UCSD-AML1 (cell line): ENCODE measurements around the gene GPR171.

ENCODE experiments used
- DNase-seq: peaks from one replicate; lab custom pipeline; 2025; ENCODE audit not compliant: unreplicated experiment; lab: John Stamatoyannopoulos, UW

Gene GPR171

DNA sequence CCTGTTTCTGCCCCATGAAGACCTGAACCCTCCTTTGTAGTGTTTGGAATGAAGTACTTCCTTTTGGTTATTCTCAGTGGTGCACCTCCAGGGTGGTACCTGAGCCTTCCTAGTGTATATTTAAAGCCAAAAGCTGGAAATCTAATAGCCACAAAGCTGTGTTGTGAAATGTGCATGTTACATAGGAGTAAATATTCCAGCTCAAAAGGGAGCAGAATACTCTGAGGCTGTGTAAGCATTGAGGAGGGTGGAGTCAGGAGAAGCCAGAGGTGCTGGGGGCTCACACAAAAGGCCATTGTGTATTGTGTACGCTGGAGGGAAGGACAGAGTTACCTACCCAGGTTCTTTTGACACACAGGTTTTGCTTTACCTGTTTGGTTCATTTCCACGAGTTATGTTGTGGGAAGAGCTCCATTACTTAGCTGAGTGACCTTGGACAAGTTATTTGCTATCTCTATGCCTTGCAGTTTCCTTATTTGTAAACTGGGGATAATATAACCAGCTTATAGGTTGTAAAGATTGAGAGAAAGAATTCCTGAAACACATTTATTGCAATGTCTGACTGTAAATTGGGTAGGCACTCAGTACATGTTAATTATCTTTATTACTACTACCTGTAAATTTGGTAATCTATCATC is 24.7 kb downstream of the GPR171 start:
- DNase-seq = no peak

DNA sequence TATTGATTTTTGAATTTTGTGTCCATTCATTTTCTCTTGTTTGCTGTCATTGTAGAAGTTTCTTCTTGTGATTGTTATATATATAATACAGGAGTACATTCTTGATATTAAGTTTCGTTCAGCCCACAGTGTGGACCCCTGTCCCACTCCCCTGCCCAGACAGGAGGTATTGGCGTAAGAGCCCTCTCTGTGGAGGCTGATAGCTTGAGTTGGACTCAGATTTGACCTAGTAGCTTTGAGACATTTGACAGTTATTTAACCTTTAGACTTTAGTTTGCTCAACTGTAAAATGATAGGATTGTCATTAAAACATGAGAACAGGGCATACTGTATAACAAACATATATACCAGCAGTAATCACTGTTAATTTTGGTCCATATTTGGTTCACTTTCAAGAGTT is 27.1 kb downstream of the GPR171 start:
- no peak for DNase-seq

DNA sequence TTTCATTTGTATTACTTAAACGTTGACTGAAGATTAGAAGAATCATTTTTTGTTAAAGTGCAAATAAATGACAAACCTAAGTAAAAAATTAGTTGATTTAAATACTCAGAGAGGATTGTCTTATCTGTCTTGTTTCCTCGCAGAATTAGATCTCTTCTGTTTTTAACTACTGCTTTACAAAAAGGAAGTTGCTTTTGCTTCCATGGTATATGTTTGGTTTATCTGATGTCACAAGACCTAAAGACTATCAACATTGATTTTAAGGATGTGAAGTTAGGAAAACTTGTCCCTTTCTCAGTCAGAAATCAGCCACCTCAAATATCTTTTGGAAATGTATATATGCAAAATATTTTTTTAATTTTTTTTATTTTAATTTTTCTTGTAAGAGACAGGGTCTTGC is 28.7 kb downstream of the GPR171 start:
- no peak for DNase-seq

DNA sequence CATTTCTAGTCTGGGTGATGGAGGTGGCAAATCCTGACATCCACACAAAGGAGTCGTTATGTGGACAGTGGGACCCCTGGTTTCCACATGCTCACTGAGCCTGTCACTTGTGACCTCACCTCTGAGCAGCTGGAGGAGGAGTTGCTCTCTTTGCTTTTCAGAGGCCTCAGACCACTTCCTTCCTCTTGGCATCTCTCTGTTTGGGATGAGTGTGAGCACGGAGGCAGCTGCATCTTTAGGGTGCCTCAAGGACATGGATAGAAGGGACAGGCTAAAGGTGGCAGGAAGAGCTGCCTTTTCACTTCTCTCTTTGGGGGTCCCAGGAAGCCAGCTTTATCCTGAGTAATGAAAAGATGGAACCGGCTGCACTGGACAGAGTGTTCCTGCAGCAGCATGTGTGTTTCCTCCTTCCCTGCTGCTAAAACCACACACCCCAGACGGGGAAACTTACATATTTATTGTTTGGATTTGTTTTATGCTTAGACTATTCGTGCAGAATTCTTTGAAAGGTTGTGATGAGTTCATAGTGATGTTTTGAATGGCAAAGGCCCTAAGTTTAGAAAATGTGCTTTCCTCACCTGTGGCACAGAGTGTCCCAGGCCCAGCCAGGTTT is 31.8 kb downstream of the GPR171 start:
- peak; percentile 56 for DNase-seq

DNA sequence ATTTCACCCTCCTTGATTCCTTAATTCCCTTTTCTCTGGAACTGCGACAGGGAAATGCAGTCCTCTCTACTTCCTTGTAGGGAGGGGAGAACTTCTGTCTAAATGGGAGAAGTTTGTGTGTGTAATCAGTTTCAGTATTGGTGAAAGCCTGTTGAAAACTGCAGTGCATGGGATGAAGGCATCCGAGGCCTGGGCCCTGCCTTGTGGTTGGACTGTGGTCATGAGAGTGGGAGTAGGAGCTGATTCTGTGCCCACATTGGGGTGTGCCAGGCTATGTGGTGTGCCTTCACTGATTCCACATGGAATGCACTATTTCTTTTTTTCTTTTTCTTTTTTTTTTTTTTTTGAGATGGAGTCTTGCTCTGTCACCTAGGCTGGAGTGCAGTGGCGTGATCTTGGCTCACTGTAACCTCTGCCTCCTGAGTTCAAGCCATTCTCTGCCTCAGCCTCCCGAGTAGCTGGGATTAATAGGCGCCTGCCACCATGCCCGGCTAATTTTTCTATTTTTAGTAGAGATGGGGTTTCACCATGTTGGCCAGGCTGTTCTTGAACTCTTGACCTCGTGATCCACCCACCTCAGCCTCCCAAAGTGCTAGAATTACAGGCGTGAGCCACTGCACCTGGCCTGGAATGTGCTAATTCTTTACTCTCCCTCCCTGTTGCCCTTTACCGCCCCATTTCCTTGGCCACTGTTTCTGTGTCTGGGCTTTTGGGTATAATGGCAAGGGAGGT is 32.9 kb downstream of the GPR171 start:
- DNase-seq = peak; percentile 51

DNA sequence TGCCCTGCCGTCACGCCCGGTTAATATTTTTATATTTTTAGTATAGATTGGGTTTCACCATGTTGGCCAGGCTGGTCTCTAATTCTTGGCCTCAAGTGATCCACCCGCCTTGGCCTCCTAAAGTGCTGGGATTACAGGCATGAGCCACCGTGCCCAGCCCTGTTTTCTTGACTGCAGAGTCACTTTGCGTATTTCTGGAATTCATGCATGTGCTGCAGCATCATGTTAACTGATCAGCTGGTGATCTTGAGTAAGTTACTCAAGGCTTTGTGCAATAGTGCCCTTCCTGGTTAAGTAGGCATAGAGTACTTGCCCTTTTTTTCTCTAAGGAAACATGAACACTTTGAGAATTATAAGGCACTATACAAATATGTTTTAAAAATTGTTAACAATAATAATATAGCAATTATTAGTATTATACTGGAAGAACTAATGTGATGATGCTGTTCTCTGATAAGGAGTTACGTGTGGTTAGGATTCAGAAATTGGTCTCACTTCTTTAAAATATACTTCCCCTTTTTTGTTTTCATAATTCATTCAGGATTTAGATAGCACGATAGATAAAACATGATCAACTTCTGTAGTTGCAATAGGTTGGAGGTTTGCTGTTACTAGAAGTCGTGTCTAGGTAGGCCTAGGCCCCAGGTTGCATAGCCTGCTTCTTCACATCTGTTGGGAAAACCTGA is 33.6 kb downstream of the GPR171 start:
- DNase-seq = no peak

DNA sequence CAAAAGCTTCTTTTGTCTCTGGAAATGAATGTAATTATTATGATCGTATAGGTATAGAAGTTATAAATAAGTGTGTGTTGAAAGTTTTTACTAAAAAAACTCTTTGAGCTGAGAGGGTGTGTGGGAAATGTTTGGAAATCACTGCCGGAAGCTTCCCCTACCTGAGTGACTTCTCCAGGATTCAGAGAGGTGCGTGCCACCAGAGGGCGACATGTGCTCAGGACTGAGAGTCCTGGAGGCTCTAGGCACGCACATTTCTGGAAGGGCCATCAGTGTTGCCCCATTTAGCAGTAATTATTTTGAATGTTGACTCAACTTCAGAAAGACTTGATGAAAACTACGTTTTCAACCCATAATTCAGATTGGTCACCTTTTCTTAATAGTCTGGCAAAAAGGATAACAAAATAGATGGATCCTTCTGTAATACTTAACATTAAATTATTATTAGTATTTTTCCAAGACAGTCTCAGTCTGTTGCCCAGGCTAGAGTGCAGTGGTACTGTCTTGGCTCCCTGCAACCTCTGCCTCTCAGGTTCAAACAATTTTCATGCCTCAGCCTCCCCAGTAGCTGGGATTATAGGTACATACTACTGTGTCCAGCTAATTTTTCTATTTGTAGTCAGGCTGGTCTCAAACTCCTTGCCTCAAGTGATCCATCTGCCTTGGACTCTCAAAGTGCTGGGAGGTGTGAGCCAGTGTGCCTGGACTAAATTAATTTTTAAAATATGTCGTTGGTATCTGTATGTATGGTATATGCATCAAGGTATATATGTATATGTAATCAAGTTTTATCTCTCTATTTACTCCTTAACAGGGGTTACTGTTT is 34.5 kb downstream of the GPR171 start:
- peak; percentile 47 for DNase-seq

DNA sequence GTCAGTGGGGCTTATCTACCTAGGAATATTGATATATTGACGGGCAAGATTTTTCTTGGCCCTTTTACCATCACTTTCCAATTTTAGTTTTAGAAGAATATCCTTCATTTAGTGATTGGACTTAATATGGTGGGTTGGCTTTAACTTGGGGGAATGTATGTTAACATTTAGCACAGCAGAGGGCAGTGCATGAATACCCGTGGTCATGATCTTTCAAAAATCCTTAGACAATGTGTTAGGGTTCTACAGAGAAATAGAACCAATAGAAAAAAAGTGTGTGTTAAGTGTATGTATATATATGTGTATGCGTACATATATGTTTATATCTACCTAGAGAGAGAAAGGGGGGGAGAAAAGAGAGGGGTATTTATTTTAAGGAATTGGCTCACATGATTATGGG is 36.9 kb downstream of the GPR171 start:
- no peak for DNase-seq

DNA sequence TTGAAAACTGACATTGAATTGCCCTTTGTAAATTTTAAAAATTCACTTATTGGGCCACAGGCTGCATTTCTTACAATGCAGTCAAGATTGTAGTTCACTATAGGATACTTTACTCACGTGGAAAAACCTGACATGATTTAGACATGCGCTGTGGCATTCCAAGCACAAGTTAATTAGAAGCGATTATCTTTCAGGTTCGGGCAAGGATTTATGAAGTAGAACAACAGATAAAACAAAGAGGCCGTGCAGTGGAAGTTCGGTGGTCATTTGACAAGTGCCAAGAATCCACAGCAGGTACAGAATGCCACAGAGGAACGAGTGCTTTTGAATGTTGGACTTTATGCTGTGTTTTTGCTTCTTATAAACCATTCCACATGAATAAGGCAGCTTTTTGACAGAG is 37.8 kb downstream of the GPR171 start:
- DNase-seq = no peak

DNA sequence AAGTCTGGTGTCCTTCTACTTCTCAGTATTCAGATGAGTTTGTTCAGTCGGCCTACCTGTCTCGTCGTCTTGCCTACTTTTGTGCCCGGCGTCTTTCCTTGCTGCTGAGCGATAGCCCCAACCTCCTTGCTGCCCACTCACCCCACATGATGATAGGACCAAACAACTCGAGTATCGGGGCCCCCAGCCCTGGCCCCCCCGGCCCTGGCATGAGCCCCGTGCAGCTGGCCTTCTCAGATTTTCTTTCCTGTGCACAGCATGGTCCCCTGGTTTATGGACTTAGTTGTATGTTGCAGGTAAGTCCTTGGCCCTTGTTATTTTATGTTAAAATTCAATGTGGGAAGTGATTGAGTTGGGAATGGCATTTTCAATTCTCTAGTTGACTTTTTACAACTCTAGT is 43.2 kb downstream of the GPR171 start:
- no peak for DNase-seq

DNA sequence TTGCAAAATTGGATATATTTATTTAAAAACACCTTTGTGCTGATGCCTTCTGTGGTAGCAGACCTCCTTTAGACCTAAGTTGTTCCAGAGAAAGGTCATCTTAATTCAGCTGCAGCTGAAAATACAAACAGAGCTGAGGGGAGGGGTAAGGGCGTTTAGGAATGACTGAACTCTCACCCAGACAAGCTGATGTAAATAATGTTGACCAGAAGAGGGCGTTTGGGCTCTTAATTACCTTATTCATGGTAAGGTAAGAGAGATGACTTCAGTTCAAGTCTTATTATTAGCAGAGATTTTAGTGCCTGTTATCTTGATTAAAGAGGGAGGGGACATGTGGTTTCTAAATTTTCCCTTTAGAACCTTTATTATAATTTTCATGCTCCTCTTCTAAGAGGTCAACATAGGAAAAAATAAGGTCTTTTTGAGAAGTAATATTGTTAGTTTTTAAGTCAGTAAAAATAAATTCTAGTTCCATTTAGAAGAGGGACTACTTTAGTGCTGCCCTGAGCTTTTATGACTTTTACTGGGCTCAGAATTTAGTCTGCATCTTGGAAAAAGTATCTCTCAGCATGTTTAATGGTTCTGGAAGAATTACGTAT is 46.3 kb downstream of the GPR171 start:
- no peak for DNase-seq

DNA sequence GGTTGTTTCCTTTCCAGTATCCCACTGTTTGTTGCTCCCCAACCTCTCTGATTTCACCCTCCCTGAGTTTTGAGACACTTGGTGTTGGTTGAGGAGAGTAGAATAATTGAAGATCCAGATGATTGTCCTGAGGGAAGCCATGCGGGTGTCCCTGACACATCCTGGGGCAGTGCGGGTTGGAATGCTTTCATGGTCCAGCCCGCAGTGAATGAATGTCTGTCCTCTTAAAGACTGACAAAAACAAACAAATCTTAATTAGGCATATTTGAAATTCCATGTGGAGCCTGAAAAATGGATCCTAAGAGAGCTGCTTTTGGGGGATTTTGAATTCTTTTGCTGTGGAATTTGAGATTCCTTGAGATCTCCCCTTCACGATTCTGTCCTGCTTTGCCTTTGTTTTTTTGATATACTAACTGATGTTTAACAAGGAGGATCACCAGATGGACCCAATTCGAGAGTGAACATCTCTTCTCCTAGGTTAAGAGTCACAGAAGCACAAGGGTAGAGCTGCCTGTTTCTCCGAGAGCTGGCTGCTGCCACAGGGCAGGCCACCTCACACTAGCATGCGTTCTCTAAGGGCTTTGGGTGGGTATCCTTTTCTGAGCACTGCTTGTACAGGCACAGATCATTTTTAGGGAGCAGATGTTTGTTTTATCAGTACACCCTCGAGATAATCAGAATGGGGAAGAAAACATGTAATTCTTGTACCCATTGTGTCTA is 47.4 kb downstream of the GPR171 start:
- no peak for DNase-seq

DNA sequence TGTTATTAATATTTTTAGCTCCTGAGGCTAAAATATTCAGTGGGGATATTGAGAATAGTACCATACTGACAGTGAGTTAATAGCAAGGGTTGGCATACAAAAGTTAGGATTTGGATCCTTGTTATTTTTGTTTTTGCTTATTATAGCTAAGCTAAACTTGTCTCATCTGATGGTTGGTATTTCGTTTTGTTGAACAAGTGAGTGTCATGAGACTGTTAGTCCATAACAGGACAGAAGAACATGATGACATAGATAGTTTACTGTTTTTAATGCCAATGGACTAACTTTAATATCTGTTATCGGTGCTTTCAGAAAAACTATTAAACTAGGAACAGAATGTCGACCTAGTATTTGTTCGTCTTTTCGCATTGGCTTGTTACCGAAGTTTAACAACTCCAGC is 48.5 kb downstream of the GPR171 start:
- no peak for DNase-seq

DNA sequence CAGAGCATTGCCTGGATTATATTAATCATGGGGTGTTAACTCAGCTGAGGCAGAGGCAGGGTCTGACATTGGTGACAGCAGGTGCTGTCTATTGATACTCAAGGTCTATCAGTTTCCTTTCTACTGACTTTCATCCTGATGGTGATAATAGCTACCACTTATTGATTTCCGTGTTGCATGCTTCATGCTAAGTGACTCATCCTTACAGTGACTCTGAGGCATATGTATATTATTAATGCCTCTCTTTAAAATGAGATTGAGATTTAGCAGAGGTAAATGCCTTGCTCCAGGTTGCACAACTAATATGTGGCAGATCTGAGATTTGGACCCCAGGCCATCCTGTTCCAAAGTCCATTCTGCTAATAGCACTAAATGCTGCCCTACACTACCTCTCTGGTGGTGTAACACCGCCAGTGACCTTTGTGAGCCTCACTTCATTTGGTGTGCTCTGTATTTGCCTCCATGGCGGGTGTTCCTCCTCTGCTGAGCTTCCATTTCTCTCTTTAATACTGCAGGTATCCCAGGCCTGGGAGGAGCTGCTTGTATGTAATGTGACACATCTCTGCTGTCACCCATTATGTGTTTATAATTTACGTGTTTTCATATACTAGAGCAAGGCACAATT is 50.4 kb downstream of the GPR171 start:
- no peak for DNase-seq
